Suprapubic skin (tissue), 4 donors: Measurements from ENCODE around the gene GRK2.

Experiments used
- CTCF ChIP-seq, 2 donors: fragments of 200-600 bp in 1 of 2; fragments of 450-650 bp in 1 of 2; sonication (generic) in 1 of 2; IDR thresholded peaks; one replicate each; pipeline ENCODE4 v1.5.1; 2016 to 2019; ENCODE audit warnings: antibody characterized with exemption in 2 of 2, mild to moderate bottlenecking in 1 of 2, moderate library complexity in 1 of 2
- EP300 ChIP-seq: sonication (generic); formaldehyde crosslinking; IDR thresholded peaks from one replicate; pipeline ENCODE4 v1.6.1; 2017; ENCODE audit warnings: antibody characterized with exemption
- POLR2A ChIP-seq, 2 donors: fragments of 450-650 bp; IDR thresholded peaks; one replicate each; pipeline ENCODE4 v1.6.1; 2017; ENCODE audit warnings: antibody characterized with exemption in 2 of 2, mild to moderate bottlenecking in 2 of 2, moderate library complexity in 2 of 2
- POLR2AphosphoS5 ChIP-seq, 3 donors: sonication (generic); formaldehyde crosslinking; IDR thresholded peaks; one replicate each; pipeline ENCODE4 v1.6.1; 2017; ENCODE audit warnings: antibody characterized with exemption in 3 of 3

- no peak for TF ChIP-seq EP300
- TF ChIP-seq POLR2AphosphoS5 (IDR thresholded peaks at IDR 0.05): no peak
- TF ChIP-seq POLR2A (IDR thresholded peaks at IDR 0.05): no peak
- TF ChIP-seq CTCF (IDR thresholded peaks at IDR 0.05): no peak
These were observed 43.4 kb downstream of the GRK2 start for GRCh38 chr11:67309661-67310061.
